HG02759 (cell line): ENCODE measurements around the gene TMEM204.

ENCODE experiments used
- ATAC-seq: cut with Tn5 transposase; IDR thresholded peaks from one replicate; pipeline ENCODE4 v1.9.1; 2021; ENCODE audit warnings: mild to moderate bottlenecking, moderate library complexity; ENCODE audit not compliant: unreplicated experiment

TMEM204 gene

DNA sequence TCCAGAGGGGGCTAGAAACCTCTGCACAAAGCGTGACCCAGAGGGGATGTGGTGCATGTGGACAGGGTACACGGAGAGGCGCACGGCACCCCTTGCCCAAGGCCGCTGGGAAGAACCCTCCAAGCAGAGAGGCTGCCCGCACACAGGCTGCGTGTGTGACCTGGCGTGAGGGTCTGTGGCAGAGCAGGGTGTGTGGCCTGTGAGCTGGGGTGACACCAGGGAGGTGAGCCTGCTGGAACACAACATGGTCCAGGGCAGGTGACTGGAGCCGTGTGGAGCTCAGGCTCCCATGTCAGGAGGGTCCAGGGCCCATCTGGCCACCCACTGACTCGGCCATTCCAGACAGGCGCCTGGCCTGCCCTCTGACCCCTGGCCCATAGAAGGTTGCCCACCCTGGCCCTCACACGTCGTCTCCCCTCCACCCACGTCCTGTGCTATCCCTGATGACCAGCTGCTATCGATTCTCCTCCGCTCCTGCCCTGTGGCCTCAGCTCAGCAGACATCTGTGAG, 14.8 kb upstream of the TMEM204 start:
- no peak for ATAC-seq

GRCh38 chr16:1519831-1520230, 13.6 kb upstream of the TMEM204 start:
- no peak for ATAC-seq

DNA sequence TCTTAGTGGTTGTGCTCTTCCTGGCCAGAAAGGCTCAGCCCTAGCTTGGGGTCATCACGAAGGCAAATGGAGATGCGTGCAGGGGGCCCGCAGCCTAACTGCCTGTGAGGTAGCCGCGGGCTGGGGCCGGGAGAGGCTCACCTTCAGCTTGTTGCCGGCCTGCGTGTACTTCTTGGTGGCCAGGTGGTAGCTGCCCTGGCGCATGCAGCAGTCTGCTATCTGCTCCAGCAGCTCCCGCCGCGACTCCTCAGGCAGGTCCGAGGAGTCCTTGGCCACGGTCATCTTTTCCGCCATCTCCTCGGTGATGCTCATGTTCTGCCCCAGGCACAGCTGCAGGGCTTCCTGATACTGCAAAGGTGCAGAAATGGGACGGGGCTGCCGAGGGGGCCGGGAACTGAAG, 13.0 kb upstream of the TMEM204 start:
- ATAC-seq = no peak

DNA sequence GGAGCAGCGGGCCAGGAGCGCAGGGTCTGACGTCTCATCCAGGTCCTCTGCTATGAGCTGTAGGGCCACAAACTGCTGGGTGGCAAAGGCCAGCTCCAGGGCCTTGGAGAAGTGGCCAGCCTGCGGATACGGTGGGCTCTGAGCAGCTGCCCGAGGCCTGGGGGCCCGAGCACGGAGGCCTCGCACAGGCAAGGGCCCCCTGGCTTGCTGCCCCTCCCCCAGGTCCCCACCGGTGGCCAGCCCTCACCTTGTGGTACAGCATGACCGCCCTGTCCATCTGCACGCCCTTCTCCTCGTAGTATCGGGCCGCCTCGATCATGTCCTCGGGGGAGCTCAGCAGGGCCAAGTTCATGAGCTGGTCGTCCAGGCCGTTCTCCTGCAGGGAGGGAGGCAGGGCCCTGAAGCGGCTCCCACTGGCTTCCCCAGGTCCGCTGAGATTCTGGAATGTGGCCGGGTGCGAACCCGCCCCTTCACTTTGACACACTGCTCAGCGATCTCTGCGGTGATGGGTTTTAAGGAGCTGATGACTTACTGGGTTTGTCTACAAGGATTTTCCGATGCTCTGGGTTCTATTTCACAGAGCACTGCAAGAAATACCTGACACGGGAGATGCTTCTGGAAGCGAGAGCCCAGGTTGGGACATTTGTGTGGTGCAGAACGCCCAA, 9.8 kb upstream of the TMEM204 start:
- ATAC-seq = no peak

DNA sequence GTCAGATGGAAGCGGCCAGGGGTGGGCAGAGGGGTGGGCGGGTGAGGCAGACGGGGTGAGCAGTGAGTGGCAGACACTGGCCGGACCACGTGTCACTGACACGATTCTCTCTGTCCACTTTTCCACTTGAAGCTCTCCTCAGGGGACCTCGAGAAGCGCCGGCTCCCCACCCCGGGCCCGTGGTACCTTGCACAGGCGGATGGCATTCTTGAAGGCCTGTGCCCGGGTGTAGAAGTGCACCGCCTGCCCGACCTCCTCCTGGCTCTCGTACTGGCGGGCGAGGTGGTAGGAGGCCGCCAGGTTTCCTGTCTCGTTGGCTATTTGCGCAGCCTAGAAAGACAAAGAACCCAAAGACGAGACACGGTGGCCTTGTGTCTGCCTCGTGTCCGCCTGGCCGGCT, 9.1 kb upstream of the TMEM204 start:
- no peak for ATAC-seq

GRCh38 chr16:1525871-1526607, 7.4 kb upstream of the TMEM204 start:
- no peak for ATAC-seq

- no peak for ATAC-seq
Observed at GRCh38 chr16:1526608-1527555, 6.6 kb upstream of the TMEM204 start.

DNA sequence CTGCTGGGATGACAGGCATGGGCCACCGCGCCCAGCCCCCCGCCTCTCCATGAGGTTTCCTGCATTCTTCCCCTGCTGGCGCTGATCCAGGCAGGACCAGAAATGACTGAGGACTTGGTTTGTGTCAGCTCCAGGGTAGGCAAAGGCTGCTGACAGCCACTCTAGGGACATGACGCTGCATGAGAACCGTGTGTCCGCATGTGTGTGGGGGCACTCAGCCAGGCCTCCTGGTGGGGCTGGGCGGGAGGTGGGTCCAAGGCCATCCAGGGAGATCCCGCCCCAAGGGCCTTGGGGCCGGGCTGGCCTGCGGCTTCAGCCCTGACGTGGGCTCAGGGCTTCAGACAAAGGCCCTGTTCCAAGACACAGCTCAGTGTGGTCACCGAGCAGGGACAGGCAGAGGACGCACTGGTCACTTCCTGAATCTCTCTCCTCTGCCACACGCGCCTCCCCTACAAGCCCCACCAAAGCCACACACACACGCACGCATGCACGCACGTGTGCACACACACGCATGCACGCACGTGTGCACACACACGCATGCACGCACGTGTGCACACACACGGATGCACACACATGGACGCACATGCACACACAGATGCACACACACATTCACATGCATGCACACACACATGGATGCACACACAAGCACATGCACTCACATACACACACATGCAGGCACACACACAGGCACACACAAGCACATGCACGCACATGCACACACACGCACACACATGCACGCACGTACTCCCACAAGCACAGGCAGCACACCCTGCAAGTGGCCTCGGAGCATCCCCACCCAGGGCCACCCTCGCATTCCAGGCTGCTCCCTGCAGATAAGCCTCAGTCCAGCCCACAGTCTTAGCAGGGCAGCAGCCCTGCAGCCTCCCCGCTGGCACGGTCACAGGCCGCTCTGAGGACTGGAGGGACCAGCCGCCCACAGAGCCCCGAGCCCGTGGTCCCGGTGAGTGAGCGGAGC, 5.3 kb upstream of the TMEM204 start:
- ATAC-seq = no peak

- ATAC-seq = no peak
Observed at GRCh38 chr16:1528921-1529537, 4.4 kb upstream of the TMEM204 start.

DNA sequence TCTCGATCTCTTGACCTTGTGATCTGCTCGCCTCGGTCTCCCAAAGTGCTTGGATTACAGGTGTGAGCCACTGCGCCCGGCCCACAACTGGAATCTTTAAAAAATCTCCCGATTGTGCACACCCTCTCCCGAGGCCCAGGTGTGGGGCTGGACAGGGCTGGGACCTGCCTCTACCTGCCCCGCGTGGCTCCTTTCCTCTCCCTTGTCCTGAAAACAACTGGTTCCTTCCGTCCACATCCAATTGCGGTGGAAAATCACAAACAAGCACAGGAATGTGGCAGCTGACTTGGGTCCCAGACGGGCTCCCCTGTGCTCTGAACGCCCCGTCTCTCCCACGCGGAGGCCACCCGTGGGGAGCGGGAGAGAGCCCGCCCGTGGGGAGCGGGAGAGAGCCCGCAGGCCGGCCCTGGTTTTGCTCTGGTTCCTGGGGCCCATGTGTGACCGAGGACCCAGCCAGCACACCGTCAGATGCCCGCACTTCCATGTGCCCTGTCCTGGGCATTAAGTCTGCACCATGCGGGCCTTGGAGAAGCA, 3.0 kb upstream of the TMEM204 start:
- ATAC-seq = no peak

DNA sequence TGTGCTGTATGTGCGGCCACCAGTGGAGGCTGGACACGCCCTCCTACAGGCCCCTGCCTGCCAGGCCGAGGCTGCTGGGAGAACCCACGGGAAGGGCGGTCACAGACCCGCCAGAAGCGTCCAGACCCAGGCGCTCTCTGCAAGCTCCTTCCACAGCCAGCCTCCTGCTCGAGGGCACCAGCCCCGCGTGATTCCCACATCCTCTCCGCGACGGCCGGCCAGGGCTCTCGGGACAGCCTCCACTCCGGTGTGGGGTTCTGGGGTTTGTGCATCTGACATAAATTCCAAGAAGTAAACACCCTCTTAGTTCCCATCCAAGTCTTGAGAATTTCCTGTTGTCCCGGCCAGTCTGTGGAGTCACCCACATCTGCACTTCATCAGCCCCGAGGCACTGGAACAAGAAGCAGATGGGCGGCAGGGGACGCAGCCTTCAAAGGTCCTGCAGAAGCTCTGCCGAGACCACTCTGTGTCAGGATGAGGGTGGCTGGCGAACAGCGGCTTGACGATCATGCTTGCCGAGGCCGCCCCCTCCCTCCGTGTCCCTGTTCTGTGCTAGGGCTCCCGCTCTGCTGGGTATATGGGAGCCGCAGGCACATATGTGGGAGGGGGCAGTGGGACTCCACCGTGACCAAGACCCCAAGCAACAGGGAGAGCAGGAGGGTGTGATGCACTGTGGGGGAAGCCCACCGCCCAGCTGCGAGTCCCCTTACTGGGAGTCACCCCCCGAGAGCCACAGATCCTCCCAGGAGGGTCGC, 2.4 kb upstream of the TMEM204 start:
- ATAC-seq = no peak

DNA sequence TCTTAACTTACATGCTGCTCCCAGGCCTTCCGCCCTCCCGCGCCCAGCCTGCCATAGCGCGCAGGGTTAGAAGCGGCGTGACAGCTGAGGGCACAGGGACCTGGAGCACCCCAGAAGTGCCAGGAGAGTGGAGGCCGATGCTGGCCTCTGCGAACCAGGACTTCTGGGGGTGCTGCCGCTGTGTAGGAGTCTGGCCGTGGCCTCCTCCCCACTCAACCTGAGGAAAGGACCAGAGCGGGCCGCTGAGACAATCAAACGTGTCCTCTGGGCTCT, 1.9 kb upstream of the TMEM204 start:
- ATAC-seq = no peak

GRCh38 chr16:1532081-1532760, 1.2 kb upstream of the TMEM204 start:
- ATAC-seq = no peak

- no peak for ATAC-seq
Observed at GRCh38 chr16:1532771-1533170, 695 bp upstream of the TMEM204 start.

- no peak for ATAC-seq
Observed at GRCh38 chr16:1534021-1535020, 855 bp downstream of the TMEM204 start.

DNA sequence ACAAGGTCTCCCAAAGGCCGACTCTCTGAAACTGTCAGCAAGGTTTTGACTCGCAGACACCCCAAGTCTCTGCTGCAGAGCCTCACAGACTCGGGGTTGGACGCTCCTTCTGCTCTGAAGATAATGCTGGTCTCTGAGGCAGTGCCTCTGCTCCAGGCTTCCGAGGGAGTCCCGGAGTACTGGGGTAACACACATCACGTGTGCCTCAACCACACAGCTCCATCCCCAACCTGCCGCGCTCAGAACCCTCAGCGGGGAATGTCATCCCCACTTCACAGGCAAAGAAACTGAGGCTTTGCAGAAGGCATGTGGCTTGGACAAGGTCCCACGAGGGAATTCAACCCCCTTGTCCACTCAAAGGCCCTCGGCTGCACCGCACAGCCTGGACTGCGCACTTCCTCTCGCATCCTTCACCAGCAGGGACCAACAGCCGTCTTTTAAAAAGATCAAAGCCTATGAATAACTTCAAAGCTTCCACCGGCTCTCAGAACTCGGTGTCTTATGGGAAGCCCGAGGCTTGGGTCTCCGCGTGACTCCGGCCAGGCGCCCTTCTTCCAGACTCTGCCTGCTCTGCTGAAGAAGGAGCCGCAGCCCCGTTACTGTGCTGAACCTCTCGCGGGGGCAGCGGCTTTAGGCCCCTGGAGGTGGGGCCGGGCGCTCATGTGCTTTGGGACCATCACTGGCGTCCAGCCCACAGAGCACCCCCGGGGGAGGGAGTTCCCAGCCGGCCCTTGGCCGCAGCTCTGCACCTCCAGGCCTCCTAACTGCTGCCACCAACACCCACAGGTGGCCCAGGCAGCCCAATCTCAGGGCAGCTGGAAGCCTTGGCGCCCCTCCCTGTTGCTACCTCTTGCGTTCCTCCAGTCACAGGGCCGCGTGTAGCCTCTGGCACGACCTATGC, 2.2 kb downstream of the TMEM204 start:
- ATAC-seq = no peak
